22Rv1 (cell line): ENCODE measurements around the gene SH3BP5L.

ENCODE experiments used
- H3K27ac ChIP-seq: fragments of 450-650 bp; 2 replicates; pipeline ENCODE4 v1.5.1; 2017
- ZFX ChIP-seq: fragments of 450-650 bp; IDR thresholded peaks from 2 replicates; pipeline ENCODE4 v1.6.1; 2017; ENCODE audit warnings: antibody characterized with exemption, borderline replicate concordance
- TF ChIP-seq, protein P1 (sequence below): fragments of 450-650 bp; IDR thresholded peaks from 2 replicates; pipeline ENCODE4 v1.5.1; 2017; ENCODE audit warnings: mild to moderate bottlenecking

The SH3BP5L gene

DNA sequence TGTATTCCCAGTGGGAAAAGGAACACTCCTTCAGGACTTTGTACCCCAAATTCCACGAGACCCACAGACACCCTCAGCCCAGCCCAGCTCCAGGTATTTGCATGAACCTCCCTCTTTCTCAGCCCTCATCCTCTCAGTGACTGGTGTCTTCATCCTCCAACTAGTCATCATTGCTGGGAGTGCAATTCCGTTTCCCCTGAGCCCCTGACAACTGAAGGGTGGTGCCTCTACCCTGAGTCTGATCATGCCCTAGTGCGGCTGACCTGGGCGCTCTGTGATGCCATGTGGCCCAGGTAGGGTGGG lies 36.9 kb upstream of the SH3BP5L start:
- TF ChIP-seq, protein P1, sequence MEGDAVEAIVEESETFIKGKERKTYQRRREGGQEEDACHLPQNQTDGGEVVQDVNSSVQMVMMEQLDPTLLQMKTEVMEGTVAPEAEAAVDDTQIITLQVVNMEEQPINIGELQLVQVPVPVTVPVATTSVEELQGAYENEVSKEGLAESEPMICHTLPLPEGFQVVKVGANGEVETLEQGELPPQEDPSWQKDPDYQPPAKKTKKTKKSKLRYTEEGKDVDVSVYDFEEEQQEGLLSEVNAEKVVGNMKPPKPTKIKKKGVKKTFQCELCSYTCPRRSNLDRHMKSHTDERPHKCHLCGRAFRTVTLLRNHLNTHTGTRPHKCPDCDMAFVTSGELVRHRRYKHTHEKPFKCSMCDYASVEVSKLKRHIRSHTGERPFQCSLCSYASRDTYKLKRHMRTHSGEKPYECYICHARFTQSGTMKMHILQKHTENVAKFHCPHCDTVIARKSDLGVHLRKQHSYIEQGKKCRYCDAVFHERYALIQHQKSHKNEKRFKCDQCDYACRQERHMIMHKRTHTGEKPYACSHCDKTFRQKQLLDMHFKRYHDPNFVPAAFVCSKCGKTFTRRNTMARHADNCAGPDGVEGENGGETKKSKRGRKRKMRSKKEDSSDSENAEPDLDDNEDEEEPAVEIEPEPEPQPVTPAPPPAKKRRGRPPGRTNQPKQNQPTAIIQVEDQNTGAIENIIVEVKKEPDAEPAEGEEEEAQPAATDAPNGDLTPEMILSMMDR, result no peak
- TF ChIP-seq ZFX, result no peak
- H3K27ac ChIP-seq, result peak overlapping the region; percentile 81

DNA sequence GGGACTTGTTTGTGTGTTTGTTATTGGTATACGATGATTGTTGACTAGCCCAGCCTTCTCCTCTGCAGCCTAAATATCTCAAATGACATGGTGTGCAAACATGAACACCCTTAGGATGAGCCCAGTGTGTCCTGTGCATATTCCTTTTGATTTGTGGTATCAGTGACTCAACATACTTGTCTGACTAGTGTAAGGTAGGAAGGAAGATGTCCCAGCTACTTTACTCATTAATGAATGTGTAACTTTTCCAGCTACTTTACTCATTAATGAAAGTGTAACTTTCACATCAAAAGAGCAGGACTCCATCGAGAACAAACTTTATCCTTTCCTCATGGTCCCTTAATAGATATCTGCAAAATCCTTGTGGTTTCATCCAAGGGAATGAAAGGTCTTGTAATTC lies 35.9 kb upstream of the SH3BP5L start:
- H3K27ac ChIP-seq, result no peak overlapping the region
- no peak for TF ChIP-seq ZFX
- TF ChIP-seq, protein P1, result no peak

DNA sequence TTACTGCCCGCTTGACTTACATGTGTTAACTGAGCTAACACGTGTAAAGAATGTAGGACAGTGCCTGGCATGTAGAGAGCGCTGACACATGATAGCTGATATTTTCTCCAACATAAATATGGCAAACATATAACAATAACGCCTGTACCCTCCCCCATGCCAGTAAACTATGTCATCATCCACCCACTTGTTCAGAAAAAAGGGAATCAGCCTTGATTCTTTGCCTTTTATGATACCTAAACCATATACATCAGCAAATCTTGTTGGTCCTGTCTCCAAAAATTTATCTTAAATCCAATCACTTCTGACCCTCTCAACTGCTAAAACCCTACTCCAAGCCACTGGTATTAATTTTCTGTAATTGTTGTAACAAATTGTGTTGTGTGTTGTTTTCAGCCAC lies 34.3 kb upstream of the SH3BP5L start:
- TF ChIP-seq, protein P1, result no peak
- no peak for TF ChIP-seq ZFX
- peak overlapping the region; percentile 95 for H3K27ac ChIP-seq

DNA sequence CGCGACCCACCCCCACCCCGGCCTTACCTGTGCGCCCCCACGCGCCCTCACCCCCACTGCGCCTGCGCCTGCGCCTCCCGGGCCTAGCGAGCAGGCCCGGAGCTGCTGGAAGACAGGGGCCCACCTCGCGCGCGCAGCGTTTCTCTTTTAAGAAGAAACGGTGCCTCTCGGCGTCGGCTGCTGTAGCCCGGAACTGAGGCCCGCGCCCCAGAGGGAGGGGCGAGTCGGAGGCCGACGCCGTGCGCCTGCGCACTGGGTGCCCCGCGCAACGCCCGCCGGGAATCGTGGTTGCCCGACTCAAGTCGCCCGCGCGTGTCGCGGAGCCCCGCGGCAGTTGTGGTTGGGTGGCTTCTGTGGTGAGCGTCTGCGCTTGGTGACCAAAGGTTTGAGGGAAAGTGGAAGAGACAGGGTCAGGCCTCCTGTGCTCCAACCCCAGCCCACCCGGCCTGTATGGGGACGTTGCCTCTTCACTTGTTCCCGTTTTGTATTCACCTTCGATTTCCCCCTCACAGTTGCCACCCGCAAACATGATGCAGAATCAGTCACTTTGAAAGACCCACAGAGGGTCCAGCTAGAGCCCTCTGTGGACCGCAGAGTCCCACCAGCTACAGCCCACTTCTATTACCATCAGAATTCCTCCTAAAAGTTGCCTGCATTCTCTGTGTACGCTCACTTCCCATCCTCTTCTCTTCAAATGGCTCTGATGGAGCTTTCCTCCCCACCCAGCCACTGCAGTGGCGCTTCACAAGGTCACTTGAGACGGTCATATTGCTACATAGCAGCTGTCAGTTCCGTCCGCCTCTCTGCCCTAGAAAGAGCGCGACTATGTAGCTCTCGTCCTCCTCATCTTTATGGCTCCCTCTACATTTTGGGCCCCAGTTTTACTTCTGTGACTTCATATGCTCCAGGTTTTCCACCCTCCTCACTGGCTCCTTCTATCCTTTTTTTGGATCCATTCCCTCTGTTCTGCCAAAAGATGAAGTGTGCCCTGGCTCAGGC lies 33.5 kb upstream of the SH3BP5L start, which contains the start of gene ZNF692:
TSS of gene ZNF692 (minus strand) at position 195 of the 999 bp plus-strand sequence. CDS start 776 bp downstream, outside the sequence.
- TF ChIP-seq, protein P1, result no peak
- no peak for TF ChIP-seq ZFX
- peak within 1 kb of the TSS; percentile 95 for H3K27ac ChIP-seq

DNA sequence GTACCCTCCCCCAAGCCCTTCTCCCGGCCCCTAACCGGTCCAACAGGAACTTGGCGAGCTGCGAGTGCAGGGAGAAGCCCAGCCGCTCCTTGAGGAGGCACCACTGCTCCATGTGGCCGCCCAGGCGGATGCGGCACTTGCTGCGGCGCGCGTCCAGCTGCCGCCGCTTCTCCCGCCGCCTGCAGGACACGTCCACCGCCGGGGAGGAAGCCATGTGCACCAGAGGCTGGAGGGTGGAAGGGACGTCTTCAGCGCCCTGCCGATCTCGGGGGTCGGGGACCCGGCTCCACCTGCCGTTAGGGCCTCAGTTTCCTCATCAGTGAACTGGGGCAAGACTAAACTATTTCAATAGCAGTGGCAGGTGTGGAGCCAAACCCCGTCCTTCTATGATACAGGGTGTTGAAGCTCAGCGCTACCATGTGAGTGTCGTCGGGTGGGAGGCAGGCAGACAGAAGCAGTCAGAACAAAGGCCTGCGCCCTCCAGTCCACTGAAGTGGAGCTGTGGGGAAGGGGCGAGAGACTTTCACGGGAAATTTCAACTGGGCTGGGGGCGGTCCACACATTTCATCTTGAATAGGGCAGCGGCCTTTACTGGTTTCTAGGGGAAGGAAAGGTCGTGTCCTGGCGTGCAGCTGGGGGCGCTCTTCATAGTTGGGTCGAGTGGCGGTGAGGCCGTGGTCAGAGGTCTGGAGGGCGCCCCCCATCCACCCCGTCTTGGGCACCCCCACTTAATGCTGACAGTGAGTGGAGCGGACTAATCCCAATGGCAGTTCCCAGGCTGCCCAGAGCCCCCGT lies 32.6 kb upstream of the SH3BP5L start:
- TF ChIP-seq, protein P1, result peak; percentile 47
- TF ChIP-seq ZFX, result no peak
- peak overlapping the region; percentile 95 for H3K27ac ChIP-seq

DNA sequence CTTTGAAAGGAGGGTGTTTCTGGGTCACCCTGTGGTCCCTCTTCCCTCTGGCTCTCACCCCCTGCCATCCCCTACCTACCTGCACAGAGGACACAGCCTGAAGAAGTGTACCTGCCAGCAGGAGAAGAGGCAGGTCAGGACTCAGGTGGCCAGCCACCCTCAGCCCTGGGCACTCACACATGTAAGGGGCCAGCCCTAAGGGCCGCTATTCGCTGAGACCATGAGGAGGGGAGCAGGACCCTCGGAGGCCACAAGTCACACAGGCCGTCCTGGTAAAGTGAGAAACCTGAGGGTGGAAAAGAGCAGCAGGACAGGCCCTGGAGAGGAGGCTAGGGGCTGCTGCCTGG lies 32.0 kb upstream of the SH3BP5L start:
- H3K27ac ChIP-seq, result peak overlapping the region; percentile 95
- TF ChIP-seq, protein P1, result no peak
- TF ChIP-seq ZFX, result no peak

DNA sequence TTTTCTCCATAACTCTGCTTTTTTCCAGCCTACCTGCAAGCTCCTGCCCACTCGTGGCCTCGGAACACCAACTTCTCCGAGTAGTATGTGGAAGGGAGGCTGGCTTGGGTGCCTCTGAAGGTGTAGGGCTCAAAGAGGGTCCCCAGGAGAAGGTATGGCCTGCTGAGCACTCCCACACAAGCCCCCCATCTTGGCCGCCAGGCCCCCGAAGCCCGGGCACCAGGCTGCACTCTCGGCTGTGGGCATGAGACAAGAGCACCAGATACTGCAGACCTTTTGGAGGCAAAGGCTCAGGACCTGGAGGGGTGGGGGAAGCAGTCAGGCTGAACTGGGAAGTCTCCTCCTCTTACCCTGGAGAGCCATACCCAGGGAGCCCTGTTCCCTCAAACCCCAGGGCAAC lies 31.5 kb upstream of the SH3BP5L start:
- H3K27ac ChIP-seq, result peak overlapping the region; percentile 95
- no peak for TF ChIP-seq ZFX
- TF ChIP-seq, protein P1, result no peak
